HCT116 (cell line): ENCODE results near the gene GALNT2. TPM values are rescaled to one million over a fixed set of nuclear protein-coding genes. Genes with fewer than 3 reads are reported as not detected.

Source experiments
- ATAC-seq: fragments of 200-7000 bp; cut with Tn5 transposase; 2 replicates; pipeline ENCODE4 v1.9.1; 2020; ENCODE audit warnings: mild to moderate bottlenecking, moderate library complexity
- BruUV-seq: library from RNA; stranded (reverse); fragments of 400-500 nt; replicated peaks from 2 replicates; lab custom pipeline; 2021; lab: Mats Ljungman, UMichigan
- CTCF ChIA-PET: fragments of 300-600 bp; sonication (Branson Sonifier 250); formaldehyde crosslinking; loops from one replicate; lab custom pipeline; 2021; ENCODE audit warnings: antibody characterized with exemption; lab: Charles Lee
- POLR2A ChIA-PET: fragments of 300-600, 350-600 bp; sonication (Branson Sonifier 250); formaldehyde crosslinking; loops from one replicate; lab custom pipeline; 2021; ENCODE audit warnings: antibody characterized with exemption; lab: Charles Lee
- RAD21 ChIA-PET, 2 experiments: fragments of 300-600 bp; sonication (Branson Sonifier 250); formaldehyde crosslinking; loops; one replicate each; lab custom pipeline; 2023; ENCODE audit warnings: low total read pairs in 2 of 2; ENCODE audit not compliant: uncharacterized antibody in 2 of 2, unreplicated experiment in 2 of 2, low non-redundant PET in 1 of 2; lab: Charles Lee
- DNase-seq: peaks from one replicate; pipeline ENCODE4 v3.0.0-alpha.2; 2010; ENCODE audit warnings: low read depth, low spot score
- H2AFZ ChIP-seq: fragments of 200-600 bp; shearing (Covaris generic), sonication (generic); 2 replicates; pipeline ENCODE4 v1.6.1; 2017; ENCODE audit warnings: low read depth, mixed run types, mixed read lengths, antibody characterized with exemption, low read length; ENCODE audit not compliant: poor library complexity, severe bottlenecking
- H3K27ac ChIP-seq: 2 replicates; pipeline ENCODE4 v1.5.1; 2012; ENCODE audit warnings: low read depth, low read length
- H3K27me3 ChIP-seq: fragments of 200-600 bp; sonication (generic); 2 replicates; pipeline ENCODE4 v1.6.1; 2016; ENCODE audit warnings: mixed run types, low read length, mixed read lengths; ENCODE audit not compliant: insufficient read depth
- H3K36me3 ChIP-seq, 2 experiments: fragments of 200-500 bp in 1 of 2; fragments of 200-600 bp in 1 of 2; sonication (Bioruptor generic) in 1 of 2; sonication (generic) in 1 of 2; 2 replicates each; pipeline versions ENCODE4 v1.5.1 to v1.6.1; 2014 to 2016; ENCODE audit warnings: low read length in 2 of 2, inconsistent platforms in 1 of 2, mixed read lengths in 1 of 2, mixed run types in 1 of 2; ENCODE audit not compliant: insufficient read depth in 2 of 2, control insufficient read depth in 1 of 2
- H3K4me1 ChIP-seq, 2 experiments: fragments of 200-600 bp in 1 of 2; sonication (generic) in 1 of 2; 2 replicates each; pipeline versions ENCODE4 v1.5.1 to v1.6.1; 2012 to 2017; ENCODE audit warnings: low read length in 2 of 2, inconsistent platforms in 1 of 2, mild to moderate bottlenecking in 1 of 2, mixed read lengths in 1 of 2, mixed run types in 1 of 2, moderate library complexity in 1 of 2; ENCODE audit not compliant: insufficient read depth in 2 of 2, control insufficient read depth in 1 of 2
- H3K4me2 ChIP-seq: fragments of 200-600 bp; sonication (generic); 2 replicates; pipeline ENCODE4 v1.6.1; 2017; ENCODE audit warnings: mixed run types, low read length, mixed read lengths
- H3K4me3 ChIP-seq, 2 experiments: fragments of 200-600 bp in 1 of 2; sonication (generic) in 1 of 2; replicated peaks in 1 of 2; 2 replicates each; pipeline ENCODE4 v1.5.1; 2011 to 2016; ENCODE audit warnings: low read length in 2 of 2, control low read depth in 1 of 2, low read depth in 1 of 2, mild to moderate bottlenecking in 1 of 2, mixed read lengths in 1 of 2, mixed run types in 1 of 2
- H3K79me2 ChIP-seq: fragments of 200-600 bp; sonication (generic); 2 replicates; pipeline ENCODE4 v1.6.1; 2017; ENCODE audit warnings: mild to moderate bottlenecking, mixed run types, low read length, moderate library complexity, mixed read lengths; ENCODE audit not compliant: insufficient read depth
- H3K9ac ChIP-seq: fragments of 200-600 bp; sonication (generic); 2 replicates; pipeline ENCODE4 v1.6.1; 2016; ENCODE audit warnings: low read length, mixed read lengths
- H3K9me2 ChIP-seq: fragments of 200-600 bp; sonication (generic), shearing (Covaris generic); 2 replicates; pipeline ENCODE4 v1.6.1; 2017; ENCODE audit warnings: mixed run types, mild to moderate bottlenecking, moderate library complexity; ENCODE audit not compliant: insufficient read depth
- H3K9me3 ChIP-seq, 2 experiments: fragments of 200-500 bp in 1 of 2; fragments of 200-600 bp in 1 of 2; sonication (Bioruptor generic) in 1 of 2; sonication (generic) in 1 of 2; 2 replicates each; pipeline ENCODE4 v1.6.1; 2014 to 2017; ENCODE audit warnings: low read length in 2 of 2, mixed read lengths in 2 of 2, inconsistent platforms in 1 of 2, low read depth in 1 of 2, mild to moderate bottlenecking in 1 of 2, mixed run types in 1 of 2, moderate library complexity in 1 of 2; ENCODE audit not compliant: control insufficient read depth in 1 of 2, insufficient read depth in 1 of 2
- H4K20me1 ChIP-seq: fragments of 200-600 bp; sonication (generic), shearing (Covaris generic); 2 replicates; pipeline ENCODE4 v1.6.1; 2017; ENCODE audit warnings: mixed run types, mild to moderate bottlenecking, moderate library complexity; ENCODE audit not compliant: insufficient read depth
- CEBPB ChIP-seq: IDR thresholded peaks from 2 replicates; pipeline ENCODE4 v1.6.1; 2012; ENCODE audit warnings: low read depth
- EGR1 ChIP-seq: IDR thresholded peaks from 2 replicates; pipeline ENCODE4 v1.6.1; 2012; ENCODE audit warnings: low read depth
- ELF1 ChIP-seq: IDR thresholded peaks from 2 replicates; pipeline ENCODE4 v1.6.1; 2012; ENCODE audit warnings: low read depth, borderline replicate concordance
- EZH2 ChIP-seq: fragments of 200-600 bp; sonication (generic); IDR thresholded peaks from 2 replicates; pipeline ENCODE4 v1.6.1; 2017; ENCODE audit warnings: antibody characterized with exemption, mixed run types
- FOSL1 ChIP-seq: IDR thresholded peaks from 2 replicates; pipeline ENCODE4 v1.6.1; 2012; ENCODE audit warnings: low read depth
- POLR2AphosphoS5 ChIP-seq: IDR thresholded peaks from 2 replicates; pipeline ENCODE4 v1.6.1; 2011; ENCODE audit warnings: mild to moderate bottlenecking, low read depth, low read length, moderate library complexity
- RAD21 ChIP-seq: IDR thresholded peaks from 2 replicates; pipeline ENCODE4 v1.6.1; 2012; ENCODE audit warnings: low read depth, mild to moderate bottlenecking
- SIN3A ChIP-seq: IDR thresholded peaks from 2 replicates; pipeline ENCODE4 v1.6.1; 2012; ENCODE audit warnings: low read depth
- SP1 ChIP-seq: IDR thresholded peaks from 2 replicates; pipeline ENCODE4 v1.6.1; 2012; ENCODE audit warnings: low read depth
- SRF ChIP-seq: IDR thresholded peaks from 2 replicates; pipeline ENCODE4 v1.6.1; 2012; ENCODE audit warnings: low read depth
- TCF7L2 ChIP-seq: IDR thresholded peaks from 2 replicates; pipeline ENCODE4 v1.7.0; 2011; ENCODE audit warnings: borderline replicate concordance, inconsistent platforms; ENCODE audit not compliant: insufficient read depth, insufficient read length; ENCODE audit errors: extremely low read depth
- ZFX ChIP-seq: fragments of 450-650 bp; IDR thresholded peaks from 2 replicates; pipeline ENCODE4 v1.6.1; 2017
- intact Hi-C: fragments of 100-400 bp; cut with micrococcal nuclease; formaldehyde crosslinking; loops from 2 replicates; pipeline ENCODE4 v1.10.0; 2022
- total RNA-seq: library from RNA; stranded (reverse); gene quantifications from one replicate; pipeline ENCODE4 v1.2.1, GENCODE V29; 2021; ENCODE audit not compliant: unreplicated experiment
- TF ChIP-seq, protein P1 (sequence below): IDR thresholded peaks from 2 replicates; pipeline ENCODE4 v1.6.1; 2012

Gene GALNT2
- total RNA-seq, 1 experiment from 2014 or later, result 40.8 TPM

- BruUV-seq, result no TSS peak
- Histone ChIP-seq H3K4me1 (no peaks in the 10 kb centered on the region), H3K9me3 (no peaks in the 10 kb centered on the region), H3K4me2 (no peak overlapping the region), H3K79me2 (no peaks in the 10 kb centered on the region), H3K9ac (no peak overlapping the region), H4K20me1 (no peaks in the 10 kb centered on the region), H3K9me2 (no peaks in the 10 kb centered on the region), H3K27me3 (no peaks in the 10 kb centered on the region), H3K4me3 (no peak overlapping the region), H3K27ac (no peak overlapping the region), H2AFZ (no peak overlapping the region), H3K36me3 (no peaks in the 10 kb centered on the region)
- RAD21 ChIA-PET, result no interaction called here
- no peak for ATAC-seq
- CTCF ChIA-PET, result no interaction called here
- intact Hi-C loops, result no loop called here
- POLR2A ChIA-PET, result no interaction called here
- no peak for TF ChIP-seq EZH2
- no peak for TF ChIP-seq RAD21
- no peak for TF ChIP-seq ZFX
- no peak for TF ChIP-seq EGR1
- TF ChIP-seq ELF1, result no peak
- DNase-seq, result no peak
These were observed 219.3 kb downstream of the GALNT2 start for GRCh38 chr1:230286166-230286889.

DNA sequence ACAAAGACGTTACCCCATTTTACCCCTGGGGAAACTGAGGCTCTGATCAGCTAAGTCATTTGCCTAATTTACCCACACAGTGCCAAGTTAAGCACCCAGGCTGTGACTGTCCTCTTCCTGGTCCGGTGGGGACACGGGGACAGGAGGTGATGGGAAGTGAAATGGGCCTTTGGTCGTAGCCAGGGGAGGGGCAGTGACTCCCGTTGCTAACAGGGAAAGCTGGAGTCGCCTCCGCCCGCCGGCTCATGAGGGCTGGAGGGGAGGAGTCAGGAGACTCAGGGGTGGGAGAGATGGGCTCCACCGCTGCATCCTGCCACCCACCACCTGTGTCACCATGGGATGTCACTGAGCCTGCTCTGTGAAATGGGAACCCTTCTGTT is 219.8 kb downstream of the GALNT2 start:
- H3K9me3 ChIP-seq, result no peaks in the 10 kb centered on the region
- H3K4me2 ChIP-seq, result no peak overlapping the region
- H3K36me3 ChIP-seq, result no peaks in the 10 kb centered on the region
- H2AFZ ChIP-seq, result no peak overlapping the region
- no peak for ATAC-seq
- ChIA-PET RAD21 (no interaction called here), POLR2A (no interaction called here), CTCF (no interaction called here)
- H3K4me1 ChIP-seq, result no peaks in the 10 kb centered on the region
- H3K9ac ChIP-seq, result no peak overlapping the region
- no peak for DNase-seq
- H3K4me3 ChIP-seq, result no peak overlapping the region
- TF ChIP-seq POLR2AphosphoS5 (no peak), SP1 (no peak), ZFX (no peak), TCF7L2 (no peak), CEBPB (no peak), SRF (no peak), SIN3A (no peak), FOSL1 (no peak)
- TF ChIP-seq, protein P1, sequence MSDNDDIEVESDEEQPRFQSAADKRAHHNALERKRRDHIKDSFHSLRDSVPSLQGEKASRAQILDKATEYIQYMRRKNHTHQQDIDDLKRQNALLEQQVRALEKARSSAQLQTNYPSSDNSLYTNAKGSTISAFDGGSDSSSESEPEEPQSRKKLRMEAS, result no peak
- intact Hi-C loops, result no loop called here
- no peaks in the 10 kb centered on the region for H3K27me3 ChIP-seq
- no peaks in the 10 kb centered on the region for H3K79me2 ChIP-seq
- no TSS peak for BruUV-seq
- H4K20me1 ChIP-seq, result no peaks in the 10 kb centered on the region
- no peaks in the 10 kb centered on the region for H3K9me2 ChIP-seq
- H3K27ac ChIP-seq, result no peak overlapping the region
